NOMO-1 treated with DMSO at 0.1 percent for 48 hours (cell line): ENCODE measurements around the gene ARMCX2.
"Not testable (repeated sequence)": the region's sequence is repeated elsewhere in the genome, so short reads cannot be mapped to it uniquely, and the experiment has no call there.

Experiments used
- DNase-seq: peaks from one replicate; lab custom pipeline; 2025; ENCODE audit not compliant: unreplicated experiment; lab: John Stamatoyannopoulos, UW

ARMCX2 gene

GRCh38 chrX:101659601-101660063 lies at the start of gene ARMCX2:
Gene ARMCX2 (minus strand): TSS chrX:101659850. CDS start chrX:101657588, 2,262 bp downstream.
- no peak for DNase-seq

GRCh38 chrX:101709384-101709783 lies 49.7 kb upstream of the ARMCX2 start:
- no peak for DNase-seq

GRCh38 chrX:101708163-101708562 lies 48.5 kb upstream of the ARMCX2 start:
- no peak for DNase-seq

GRCh38 chrX:101693476-101693875 lies 33.8 kb upstream of the ARMCX2 start:
- DNase-seq, result peak; percentile 27

- no peak for DNase-seq
Observed at GRCh38 chrX:101691835-101692234, 32.2 kb upstream of the ARMCX2 start.

GRCh38 chrX:101686574-101686973 lies 26.9 kb upstream of the ARMCX2 start:
- no peak for DNase-seq

GRCh38 chrX:101685923-101686322 lies 26.3 kb upstream of the ARMCX2 start:
- no peak for DNase-seq

- DNase-seq, result no peak
Observed at GRCh38 chrX:101682723-101683122, 23.1 kb upstream of the ARMCX2 start.

- no peak for DNase-seq
Observed at GRCh38 chrX:101677028-101677427, 17.4 kb upstream of the ARMCX2 start.

GRCh38 chrX:101676571-101676970 lies 16.9 kb upstream of the ARMCX2 start:
- DNase-seq, result no peak

- no peak for DNase-seq
Observed at GRCh38 chrX:101668143-101668542, 8.5 kb upstream of the ARMCX2 start.

- peak; percentile 19 for DNase-seq
Observed at GRCh38 chrX:101658661-101659491, 774 bp downstream of the ARMCX2 start.

GRCh38 chrX:101657495-101657894 lies 2.2 kb downstream of the ARMCX2 start:
- no peak for DNase-seq

GRCh38 chrX:101656817-101657216 lies 2.8 kb downstream of the ARMCX2 start:
- DNase-seq, result no peak

- DNase-seq, result peak; percentile 48
Observed at GRCh38 chrX:101655534-101655933, 4.1 kb downstream of the ARMCX2 start.

- not testable (repeated sequence) for DNase-seq
Observed at GRCh38 chrX:101647716-101648115, 11.9 kb downstream of the ARMCX2 start.

- DNase-seq, result peak; percentile 52
Observed at GRCh38 chrX:101642093-101642492, 17.6 kb downstream of the ARMCX2 start.

- no peak for DNase-seq
Observed at GRCh38 chrX:101639583-101639982, 20.1 kb downstream of the ARMCX2 start.

GRCh38 chrX:101619364-101619763 lies 40.3 kb downstream of the ARMCX2 start:
- DNase-seq, result no peak

- peak; percentile 58 for DNase-seq
Observed at GRCh38 chrX:101617211-101618191, 42.1 kb downstream of the ARMCX2 start, which contains the start of gene ARMCX6. Gene ARMCX6 (minus strand): TSS chrX:101618000. CDS start chrX:101616620, 1,380 bp downstream.

GRCh38 chrX:101605728-101606127 lies 53.9 kb downstream of the ARMCX2 start:
- DNase-seq, result no peak
